DLD1 (cell line): ENCODE results near the gene TPGS1.

ENCODE experiments used
- in situ Hi-C: cut with HindIII; loops from 2 replicates; pipeline ENCODE4 v1.10.0; 2017; ENCODE audit warnings: low sequenced_read_pairs

Gene TPGS1

DNA sequence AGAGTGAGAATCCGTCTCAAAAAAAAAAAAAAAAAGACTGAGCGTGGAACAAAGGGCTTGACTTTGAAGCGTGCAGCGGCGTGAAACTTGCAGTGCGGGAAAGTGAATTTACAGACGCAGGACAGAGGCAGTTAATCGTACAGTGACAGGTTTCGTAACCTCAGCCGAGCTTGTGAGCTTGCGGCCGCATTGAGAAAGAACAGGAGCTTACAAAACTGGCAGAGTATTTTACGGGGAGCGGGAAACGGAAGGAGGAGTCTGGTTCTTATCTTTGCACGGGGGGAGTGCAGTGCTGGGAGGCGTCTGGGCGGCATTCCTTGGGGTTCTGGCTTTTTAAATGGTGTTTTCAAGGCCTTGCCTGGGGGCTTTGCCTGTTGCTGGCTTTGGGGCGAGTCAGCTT is 59.1 kb downstream of the TPGS1 start:
- in situ Hi-C loops = no loop called here

DNA sequence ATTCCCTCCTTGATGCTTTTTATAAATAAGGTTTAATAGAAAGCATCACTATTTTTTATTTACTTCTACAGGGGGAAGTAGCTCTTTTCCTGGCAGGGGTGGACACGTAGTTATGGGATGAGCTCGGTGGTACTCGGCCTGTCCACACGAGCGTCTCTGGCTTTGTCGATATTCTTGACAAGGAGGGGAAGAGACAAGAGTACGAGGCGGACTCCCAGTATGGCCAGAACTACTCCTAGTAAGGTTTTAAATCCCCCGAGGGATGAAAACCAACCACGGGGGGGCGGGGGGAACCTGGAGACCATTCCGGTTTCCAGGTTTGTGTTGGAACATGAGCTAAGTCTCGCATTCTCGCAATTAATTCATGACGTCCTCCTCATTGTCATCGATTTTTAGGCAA is 59.5 kb downstream of the TPGS1 start:
- in situ Hi-C loops = no loop called here

DNA sequence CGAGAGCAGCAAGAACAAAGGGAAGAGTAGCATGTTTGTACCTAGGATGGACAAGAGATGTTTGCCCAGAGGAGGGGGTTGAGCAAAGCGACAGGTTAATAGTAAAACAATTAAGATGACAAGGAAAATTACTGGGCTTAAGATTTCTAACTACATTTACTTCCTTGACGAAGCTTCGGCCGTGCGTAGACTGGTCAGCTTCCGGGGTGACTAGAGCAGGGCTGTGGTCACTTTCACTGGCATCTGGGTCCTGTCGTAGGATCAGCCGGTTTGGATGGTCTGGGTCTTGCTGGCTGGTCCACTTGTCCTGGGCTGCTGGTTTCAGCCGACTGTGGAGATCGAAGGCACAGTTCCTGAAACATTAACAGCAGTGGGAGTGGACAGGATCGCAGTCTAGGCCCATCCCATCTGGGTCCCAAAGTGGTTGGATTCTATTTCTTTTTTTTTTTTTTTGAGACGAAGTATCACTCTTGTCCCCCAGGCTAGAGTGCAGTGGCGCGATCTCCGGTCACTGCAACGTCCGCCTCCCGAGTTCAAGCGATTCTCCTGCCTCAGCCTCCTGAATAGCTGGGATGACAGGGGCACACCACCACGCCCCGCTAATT is 60.1 kb downstream of the TPGS1 start:
- in situ Hi-C loops = no loop called here
